Prostate gland (tissue), 2 donors: ENCODE data around the gene PGM1.

ENCODE experiments used
- POLR2A ChIP-seq: fragments of 450-650 bp; IDR thresholded peaks from one replicate; pipeline ENCODE4 v1.6.1; 2016; ENCODE audit warnings: antibody characterized with exemption, mild to moderate bottlenecking
- POLR2AphosphoS5 ChIP-seq: sonication (generic); formaldehyde crosslinking; IDR thresholded peaks from one replicate; pipeline ENCODE4 v1.6.1; 2017; ENCODE audit warnings: antibody characterized with exemption
- TF ChIP-seq, protein P1 (sequence below), 4 experiments: fragments of 200-600 bp in 2 of 4; fragments of 450-650 bp in 2 of 4; sonication (generic) in 2 of 4; IDR thresholded peaks; 1 replicate in 3 of 4; 2 replicates in 1 of 4; pipeline ENCODE4 v1.5.1; 2016 to 2019; ENCODE audit warnings: antibody characterized with exemption in 4 of 4, mild to moderate bottlenecking in 2 of 4, moderate library complexity in 2 of 4

DNA sequence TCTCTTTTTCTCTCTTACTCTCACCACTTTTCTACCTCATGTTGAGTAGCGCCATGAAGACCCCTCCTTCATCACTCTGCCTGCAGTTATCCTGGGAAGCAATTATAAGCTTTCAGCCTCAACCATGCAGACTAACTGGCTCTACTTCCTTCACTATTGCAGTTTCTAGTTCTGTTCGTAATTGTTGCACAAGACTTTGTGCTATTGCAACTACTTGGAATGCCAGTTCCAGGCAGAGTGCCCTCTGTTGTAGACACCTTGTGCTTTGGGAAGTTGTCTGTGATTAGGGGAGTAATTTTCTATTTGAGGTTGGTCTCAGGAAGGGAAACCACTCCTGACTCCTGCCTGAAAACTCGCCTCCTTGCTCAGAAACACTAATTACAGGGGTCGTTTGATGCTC lies 19.4 kb downstream of the PGM1 start:
- TF ChIP-seq POLR2AphosphoS5 (no peak), POLR2A (no peak)
- TF ChIP-seq, protein P1, sequence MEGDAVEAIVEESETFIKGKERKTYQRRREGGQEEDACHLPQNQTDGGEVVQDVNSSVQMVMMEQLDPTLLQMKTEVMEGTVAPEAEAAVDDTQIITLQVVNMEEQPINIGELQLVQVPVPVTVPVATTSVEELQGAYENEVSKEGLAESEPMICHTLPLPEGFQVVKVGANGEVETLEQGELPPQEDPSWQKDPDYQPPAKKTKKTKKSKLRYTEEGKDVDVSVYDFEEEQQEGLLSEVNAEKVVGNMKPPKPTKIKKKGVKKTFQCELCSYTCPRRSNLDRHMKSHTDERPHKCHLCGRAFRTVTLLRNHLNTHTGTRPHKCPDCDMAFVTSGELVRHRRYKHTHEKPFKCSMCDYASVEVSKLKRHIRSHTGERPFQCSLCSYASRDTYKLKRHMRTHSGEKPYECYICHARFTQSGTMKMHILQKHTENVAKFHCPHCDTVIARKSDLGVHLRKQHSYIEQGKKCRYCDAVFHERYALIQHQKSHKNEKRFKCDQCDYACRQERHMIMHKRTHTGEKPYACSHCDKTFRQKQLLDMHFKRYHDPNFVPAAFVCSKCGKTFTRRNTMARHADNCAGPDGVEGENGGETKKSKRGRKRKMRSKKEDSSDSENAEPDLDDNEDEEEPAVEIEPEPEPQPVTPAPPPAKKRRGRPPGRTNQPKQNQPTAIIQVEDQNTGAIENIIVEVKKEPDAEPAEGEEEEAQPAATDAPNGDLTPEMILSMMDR (IDR thresholded peaks at IDR 0.05), result no peak
